HFFc6 (cell line): ENCODE results near the gene CDK4. TPM values are rescaled to one million over a fixed set of nuclear protein-coding genes. Genes with fewer than 3 reads are reported as not detected.
"Not testable (repeated sequence)": the region's sequence is repeated elsewhere in the genome, so short reads cannot be mapped to it uniquely, and the experiment has no call there.

Experiments used
- DNase-seq: peaks from one replicate; pipeline ENCODE4 v3.0.0-alpha.2; 2018
- H3K27ac Mint-ChIP-seq: 2 replicates; pipeline ENCODE4 v1.8.0; 2020; ENCODE audit warnings: mild to moderate bottlenecking, mixed read lengths
- H3K27me3 Mint-ChIP-seq: 2 replicates; pipeline ENCODE4 v1.8.0; 2021; ENCODE audit warnings: mild to moderate bottlenecking, moderate library complexity, mixed read lengths; ENCODE audit not compliant: insufficient read depth
- H3K36me3 Mint-ChIP-seq: 2 replicates; pipeline ENCODE4 v1.8.0; 2021; ENCODE audit warnings: low read depth, mixed read lengths
- H3K4me1 Mint-ChIP-seq: 2 replicates; pipeline ENCODE4 v1.8.0; 2020; ENCODE audit warnings: low read depth, mixed read lengths
- H3K4me3 Mint-ChIP-seq: 2 replicates; pipeline ENCODE4 v1.8.0; 2020; ENCODE audit warnings: mild to moderate bottlenecking, moderate library complexity, mixed read lengths
- H3K9me3 Mint-ChIP-seq: 2 replicates; pipeline ENCODE4 v1.8.0; 2020; ENCODE audit warnings: mild to moderate bottlenecking, mixed read lengths
- total RNA-seq, 6 experiments: library from RNA; stranded (reverse); fragmentation: NEBNext Ultra II Directional; extraction: Animal tissue kit (Norgen Biotek cat#: 25700); gene quantifications; 2 replicates in 1 of 6; 3 replicates in 5 of 6; pipeline ENCODE4 v1.2.3, GENCODE V29; 2021
- TF ChIP-seq, protein P1 (sequence below): fragments of 200-600 bp; sonication (generic); IDR thresholded peaks from 2 replicates; pipeline ENCODE4 v1.5.0; 2021; ENCODE audit warnings: antibody characterized with exemption, mild to moderate bottlenecking

Gene CDK4
- total RNA-seq, 6 experiments from 2014 or later: 112 to 140 (median 116) TPM

DNA sequence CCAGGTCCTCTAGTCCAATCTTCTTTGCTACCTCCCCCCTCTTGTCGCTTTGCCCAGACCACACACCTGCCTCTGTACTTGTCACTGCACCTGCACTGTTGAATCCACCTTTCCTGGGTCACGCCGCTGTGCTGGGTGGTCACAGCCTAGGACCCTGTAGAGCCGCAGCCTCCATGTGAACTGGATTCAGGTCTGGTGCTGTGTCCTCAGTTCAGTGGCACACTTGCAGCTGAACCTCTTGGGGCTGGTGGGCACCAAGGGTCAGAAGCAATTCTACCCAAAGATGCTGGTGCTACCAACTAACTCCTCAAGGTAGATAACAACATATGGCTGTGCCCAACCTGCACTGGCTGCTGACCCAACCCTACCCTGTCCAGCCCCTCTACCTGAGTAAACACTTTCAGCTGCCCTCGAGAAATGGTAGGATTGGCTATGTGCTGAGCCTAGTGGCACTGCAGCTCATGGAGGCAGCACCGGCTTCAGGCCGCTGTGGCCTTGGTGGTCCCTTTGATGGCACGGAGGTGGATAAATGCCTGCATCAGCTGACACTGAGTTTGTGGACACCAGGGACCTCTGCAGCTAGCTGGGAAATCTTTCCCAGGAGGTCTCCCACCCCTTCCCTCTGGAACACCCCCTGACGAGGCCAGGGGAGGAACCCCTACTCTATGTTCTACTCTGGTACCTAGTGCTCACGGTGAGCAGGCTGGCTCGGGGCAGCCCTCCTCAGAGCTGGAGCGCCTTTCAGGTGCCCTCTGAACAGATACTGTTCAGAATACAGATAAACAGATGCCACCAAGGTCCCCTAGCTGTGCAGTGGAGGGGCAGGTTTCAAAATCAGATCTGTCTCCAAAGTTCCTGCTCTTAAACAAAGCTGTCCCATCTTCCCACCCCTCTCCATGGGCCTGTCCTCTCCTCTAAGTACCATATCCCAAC, 27.8 kb downstream of the CDK4 start:
- no peak overlapping the region for H3K4me3 Mint-ChIP-seq
- H3K4me1 Mint-ChIP-seq: no peaks in the 10 kb centered on the region
- peaks cover 2% of the 10 kb centered on the region; the same call in 1 of the 2 replicates for H3K27me3 Mint-ChIP-seq
- no peaks in the 10 kb centered on the region for H3K9me3 Mint-ChIP-seq
- peaks cover 12% of the 10 kb centered on the region; the same call in 1 of the 2 replicates for H3K36me3 Mint-ChIP-seq
- DNase-seq: no peak
- no peak overlapping the region for H3K27ac Mint-ChIP-seq
- TF ChIP-seq, protein P1, sequence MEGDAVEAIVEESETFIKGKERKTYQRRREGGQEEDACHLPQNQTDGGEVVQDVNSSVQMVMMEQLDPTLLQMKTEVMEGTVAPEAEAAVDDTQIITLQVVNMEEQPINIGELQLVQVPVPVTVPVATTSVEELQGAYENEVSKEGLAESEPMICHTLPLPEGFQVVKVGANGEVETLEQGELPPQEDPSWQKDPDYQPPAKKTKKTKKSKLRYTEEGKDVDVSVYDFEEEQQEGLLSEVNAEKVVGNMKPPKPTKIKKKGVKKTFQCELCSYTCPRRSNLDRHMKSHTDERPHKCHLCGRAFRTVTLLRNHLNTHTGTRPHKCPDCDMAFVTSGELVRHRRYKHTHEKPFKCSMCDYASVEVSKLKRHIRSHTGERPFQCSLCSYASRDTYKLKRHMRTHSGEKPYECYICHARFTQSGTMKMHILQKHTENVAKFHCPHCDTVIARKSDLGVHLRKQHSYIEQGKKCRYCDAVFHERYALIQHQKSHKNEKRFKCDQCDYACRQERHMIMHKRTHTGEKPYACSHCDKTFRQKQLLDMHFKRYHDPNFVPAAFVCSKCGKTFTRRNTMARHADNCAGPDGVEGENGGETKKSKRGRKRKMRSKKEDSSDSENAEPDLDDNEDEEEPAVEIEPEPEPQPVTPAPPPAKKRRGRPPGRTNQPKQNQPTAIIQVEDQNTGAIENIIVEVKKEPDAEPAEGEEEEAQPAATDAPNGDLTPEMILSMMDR: no peak

DNA sequence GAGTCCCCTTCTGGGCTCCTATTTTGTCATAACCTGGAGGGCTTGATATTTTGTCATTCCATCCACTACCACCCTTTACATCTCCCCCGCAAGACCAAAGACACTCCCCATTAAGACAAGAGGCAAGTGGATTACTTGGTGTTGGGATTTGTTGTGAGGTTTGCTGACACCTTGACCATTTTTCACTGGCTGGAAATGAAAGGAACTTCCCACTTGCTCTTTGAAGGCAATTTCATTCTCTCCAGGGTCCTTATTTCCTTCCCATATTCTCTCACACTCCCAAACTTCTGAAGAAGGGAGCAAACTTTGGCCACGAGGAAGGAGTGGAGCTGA, 28.5 kb downstream of the CDK4 start:
- TF ChIP-seq, protein P1: no peak
- Mint-ChIP-seq H3K9me3 (no peaks in the 10 kb centered on the region), H3K4me3 (no peak overlapping the region), H3K27ac (no peak overlapping the region), H3K36me3 (peaks cover 15% of the 10 kb centered on the region; the same call in 1 of the 2 replicates), H3K4me1 (no peaks in the 10 kb centered on the region), H3K27me3 (peaks cover 2% of the 10 kb centered on the region; the same call in 1 of the 2 replicates)
- DNase-seq: no peak

DNA sequence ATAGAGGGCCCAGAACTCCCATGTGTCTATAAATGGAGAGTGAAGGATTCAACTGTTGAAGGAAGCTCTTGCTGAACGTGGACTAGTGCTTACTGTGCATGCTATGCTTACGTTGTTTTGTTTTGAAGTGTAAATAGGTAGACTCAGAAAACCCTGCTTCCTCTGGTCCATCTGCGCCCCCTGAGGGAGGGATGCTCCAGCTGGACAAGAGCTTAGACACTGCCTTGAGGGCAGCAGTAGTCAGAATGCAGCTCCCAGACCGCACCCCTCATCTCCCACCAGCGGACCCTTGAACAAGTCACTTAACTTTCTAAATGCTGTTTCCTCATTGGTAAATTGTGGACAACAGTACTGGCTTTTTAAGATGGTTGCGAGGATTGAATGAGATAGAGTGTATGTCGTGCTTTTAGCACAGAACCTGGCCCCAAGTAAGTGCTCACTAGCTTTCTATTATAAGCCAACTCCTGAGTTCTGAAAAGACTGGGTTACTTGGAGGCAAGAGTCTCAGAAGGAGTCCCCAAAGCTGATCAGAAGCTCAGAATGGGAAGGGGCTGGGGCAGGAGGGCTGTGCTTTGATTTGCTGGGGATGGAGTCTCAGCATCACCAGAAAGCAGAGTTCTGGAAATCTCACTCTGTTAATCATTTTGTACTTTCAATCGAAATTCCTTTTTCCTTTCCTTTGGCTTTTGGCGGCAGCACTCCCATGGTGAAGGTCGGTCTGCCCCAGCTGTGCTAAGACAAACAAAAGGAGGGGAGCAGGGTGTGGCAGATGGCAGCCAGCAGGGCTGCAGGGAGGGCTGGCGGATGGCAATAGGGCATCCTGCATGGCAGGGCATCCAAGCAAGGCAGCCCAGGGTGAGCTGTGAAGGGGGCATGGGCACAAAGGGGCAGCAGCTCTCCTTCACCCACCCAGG, 29.1 kb downstream of the CDK4 start:
- TF ChIP-seq, protein P1: no peak
- Mint-ChIP-seq H3K36me3 (peaks cover 19% of the 10 kb centered on the region), H3K4me1 (no peaks in the 10 kb centered on the region), H3K27me3 (peaks cover 2% of the 10 kb centered on the region; the same call in 1 of the 2 replicates), H3K4me3 (no peak overlapping the region), H3K9me3 (no peaks in the 10 kb centered on the region), H3K27ac (no peak overlapping the region)
- DNase-seq: no peak

DNA sequence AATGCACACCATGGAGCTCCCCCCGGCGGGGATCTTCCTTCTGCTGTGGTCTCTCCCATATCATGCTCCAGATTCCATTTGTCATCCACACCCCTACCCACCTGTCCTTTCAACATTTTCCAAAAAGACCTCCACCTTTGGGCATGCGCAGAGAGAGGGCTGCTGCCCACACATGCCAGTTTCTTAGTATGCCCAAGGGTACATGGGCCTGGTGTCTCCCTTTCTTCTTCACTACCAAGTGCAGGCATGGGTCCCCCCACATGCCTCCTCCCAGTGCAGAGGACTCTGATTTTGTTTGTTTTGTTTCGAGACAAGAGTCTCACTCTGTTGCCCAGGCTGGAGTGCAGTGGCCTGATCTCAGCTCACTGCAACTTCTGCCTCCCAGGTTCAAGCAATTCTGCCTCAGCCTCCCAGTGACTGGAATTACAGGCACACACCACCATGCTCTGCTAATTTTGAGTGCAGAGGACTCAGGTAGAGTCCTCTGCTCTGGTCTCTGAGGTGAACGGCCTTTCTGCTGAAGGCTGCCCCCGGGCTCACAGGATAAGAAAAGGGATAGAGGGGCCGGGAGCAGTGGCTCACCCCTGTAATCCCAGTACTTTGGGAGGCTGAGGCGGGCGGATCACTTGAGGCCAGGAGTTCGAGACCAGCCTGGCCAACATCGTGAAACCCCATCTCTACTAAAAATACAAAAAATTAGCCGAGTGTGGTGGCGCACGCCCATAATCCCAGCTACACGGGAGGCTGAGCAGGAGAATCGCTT, 30.1 kb downstream of the CDK4 start:
- not testable (repeated sequence) for H3K4me1 Mint-ChIP-seq, H3K27ac Mint-ChIP-seq, H3K4me3 Mint-ChIP-seq, H3K9me3 Mint-ChIP-seq, H3K27me3 Mint-ChIP-seq, DNase-seq
- H3K36me3 Mint-ChIP-seq: peaks cover 24% of the 10 kb centered on the region

DNA sequence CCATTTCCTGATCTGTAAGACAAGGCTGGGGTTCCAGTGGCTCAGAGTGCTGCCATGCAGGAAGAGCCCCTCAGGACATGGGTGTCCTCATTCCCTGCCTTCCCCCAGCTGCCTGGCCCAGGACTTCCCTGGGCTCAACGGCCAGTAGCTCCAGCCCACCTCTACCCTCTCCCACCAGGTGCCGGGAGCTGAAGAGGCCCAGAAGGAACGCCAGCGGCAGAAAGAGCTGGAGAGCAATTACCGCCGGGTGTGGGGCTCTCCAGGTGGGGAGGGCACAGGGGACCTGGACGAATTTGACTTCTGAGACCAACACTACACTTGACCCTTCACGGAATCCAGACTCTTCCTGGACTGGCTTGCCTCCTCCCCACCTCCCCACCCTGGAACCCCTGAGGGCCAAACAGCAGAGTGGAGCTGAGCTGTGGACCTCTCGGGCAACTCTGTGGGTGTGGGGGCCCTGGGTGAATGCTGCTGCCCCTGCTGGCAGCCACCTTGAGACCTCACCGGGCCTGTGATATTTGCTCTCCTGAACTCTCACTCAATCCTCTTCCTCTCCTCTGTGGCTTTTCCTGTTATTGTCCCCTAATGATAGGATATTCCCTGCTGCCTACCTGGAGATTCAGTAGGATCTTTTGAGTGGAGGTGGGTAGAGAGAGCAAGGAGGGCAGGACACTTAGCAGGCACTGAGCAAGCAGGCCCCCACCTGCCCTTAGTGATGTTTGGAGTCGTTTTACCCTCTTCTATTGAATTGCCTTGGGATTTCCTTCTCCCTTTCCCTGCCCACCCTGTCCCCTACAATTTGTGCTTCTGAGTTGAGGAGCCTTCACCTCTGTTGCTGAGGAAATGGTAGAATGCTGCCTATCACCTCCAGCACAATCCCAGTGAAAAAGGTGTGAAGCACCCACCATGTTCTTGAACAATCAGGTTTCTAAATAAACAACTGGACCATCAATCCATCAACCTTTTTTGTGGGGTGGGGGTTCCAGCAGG, 31.2 kb downstream of the CDK4 start:
- H3K27me3 Mint-ChIP-seq: no peaks in the 10 kb centered on the region; the same call in 1 of the 2 replicates
- DNase-seq: no peak
- H3K27ac Mint-ChIP-seq: no peak overlapping the region
- no peak overlapping the region for H3K4me3 Mint-ChIP-seq
- no peaks in the 10 kb centered on the region for H3K9me3 Mint-ChIP-seq
- H3K4me1 Mint-ChIP-seq: no peaks in the 10 kb centered on the region
- TF ChIP-seq, protein P1: no peak
- H3K36me3 Mint-ChIP-seq: peaks cover 27% of the 10 kb centered on the region
